ENCODE data around the gene SULT4A1. TPM values are rescaled to one million over a fixed set of nuclear protein-coding genes. Genes with fewer than 3 reads are reported as not detected.

SULT4A1 gene
- total RNA-seq, 4 donors from 2014 or later = 2.1 TPM; not detected in 3

- Histone ChIP-seq H3K4me1 (peaks cover 0 to 8% of the 10 kb centered on the region in 2 donors), H3K36me3 (no peaks in the 10 kb centered on the region), H3K9me3 (no peaks in the 10 kb centered on the region), H3K27ac (no peak overlapping the region), H3K27me3 (no peaks in the 10 kb centered on the region), H3K4me3 (no peak overlapping the region)
- DNase-seq = no peak
- no peak for TF ChIP-seq POLR2A (IDR thresholded peaks at IDR 0.05)
- TF ChIP-seq CTCF (IDR thresholded peaks at IDR 0.05) = no peak
- intact Hi-C loops (cut with DNase I; ENCODE audit: low total_unique reads) = no loop called here
These were observed 28.8 kb downstream of the SULT4A1 start for GRCh38 chr22:43833286-43834240.

GRCh38 chr22:43832393-43833265, 29.7 kb downstream of the SULT4A1 start:
- H3K27me3 ChIP-seq = no peaks in the 10 kb centered on the region
- no peak overlapping the region for H3K27ac ChIP-seq
- peaks cover 0 to 8% of the 10 kb centered on the region in 2 donors for H3K4me1 ChIP-seq
- intact Hi-C loops (cut with DNase I; ENCODE audit: low total_unique reads) = no loop called here
- H3K36me3 ChIP-seq = no peaks in the 10 kb centered on the region
- TF ChIP-seq CTCF (IDR thresholded peaks at IDR 0.05) (no peak), POLR2A (IDR thresholded peaks at IDR 0.05) (no peak)
- no peak for DNase-seq
- no peaks in the 10 kb centered on the region for H3K9me3 ChIP-seq
- no peak overlapping the region for H3K4me3 ChIP-seq

GRCh38 chr22:43831561-43832392, 30.5 kb downstream of the SULT4A1 start:
- intact Hi-C loops (cut with DNase I; ENCODE audit: low total_unique reads) = no loop called here
- Histone ChIP-seq H3K27ac (no peak overlapping the region), H3K27me3 (no peaks in the 10 kb centered on the region), H3K4me3 (no peak overlapping the region), H3K4me1 (peaks cover 0 to 8% of the 10 kb centered on the region in 2 donors), H3K9me3 (no peaks in the 10 kb centered on the region), H3K36me3 (no peaks in the 10 kb centered on the region)
- TF ChIP-seq POLR2A (IDR thresholded peaks at IDR 0.05) = no peak
- no peak for TF ChIP-seq CTCF (IDR thresholded peaks at IDR 0.05)
- no peak for DNase-seq

- H3K9me3 ChIP-seq = no peaks in the 10 kb centered on the region
- H3K4me1 ChIP-seq = peaks cover 0 to 8% of the 10 kb centered on the region in 2 donors
- no peaks in the 10 kb centered on the region for H3K27me3 ChIP-seq
- intact Hi-C loops (cut with DNase I; ENCODE audit: low total_unique reads) = no loop called here
- H3K27ac ChIP-seq = no peak overlapping the region
- H3K36me3 ChIP-seq = no peaks in the 10 kb centered on the region
- no peak for DNase-seq
- TF ChIP-seq CTCF (IDR thresholded peaks at IDR 0.05) (no peak), POLR2A (IDR thresholded peaks at IDR 0.05) (no peak)
- no peak overlapping the region for H3K4me3 ChIP-seq
These were observed 31.3 kb downstream of the SULT4A1 start for GRCh38 chr22:43830931-43831560.
